Calu3 (cell line): Measurements from ENCODE around the gene HSPA8. TPM values are rescaled to one million over a fixed set of nuclear protein-coding genes. Genes with fewer than 3 reads are reported as not detected.
A peak's percentile ranks its signal among the peaks of the same experiment; 100 is the strongest.

Experiments
- BruUV-seq: library from RNA; stranded (reverse); fragments of 400-500 nt; replicated peaks from 2 replicates; lab custom pipeline; 2021; lab: Mats Ljungman, UMichigan
- CTCF ChIA-PET: fragments of 300-600 bp; sonication (Branson Sonifier 250); formaldehyde crosslinking; loops from one replicate; lab custom pipeline; 2022; ENCODE audit warnings: antibody characterized with exemption; lab: Charles Lee
- DNase-seq: peaks from one replicate; pipeline ENCODE4 v3.0.0; 2022
- H3K27ac Mint-ChIP-seq: one replicate; pipeline ENCODE4 v1.8.0; 2022; ENCODE audit warnings: mixed read lengths; ENCODE audit not compliant: unreplicated experiment
- H3K27me3 Mint-ChIP-seq: one replicate; pipeline ENCODE4 v1.8.0; 2022; ENCODE audit warnings: mixed read lengths; ENCODE audit not compliant: unreplicated experiment
- H3K36me3 Mint-ChIP-seq: one replicate; pipeline ENCODE4 v1.8.0; 2022; ENCODE audit warnings: mild to moderate bottlenecking, moderate library complexity, mixed read lengths; ENCODE audit not compliant: insufficient read depth, unreplicated experiment
- H3K4me1 Mint-ChIP-seq: one replicate; pipeline ENCODE4 v1.8.0; 2022; ENCODE audit warnings: mild to moderate bottlenecking, low read depth, mixed read lengths; ENCODE audit not compliant: unreplicated experiment
- H3K4me3 Mint-ChIP-seq: one replicate; pipeline ENCODE4 v1.8.0; 2022; ENCODE audit warnings: mild to moderate bottlenecking, low read depth, moderate library complexity, mixed read lengths; ENCODE audit not compliant: unreplicated experiment
- H3K9me3 Mint-ChIP-seq: one replicate; pipeline ENCODE4 v1.8.0; 2022; ENCODE audit warnings: low read depth, mixed read lengths; ENCODE audit not compliant: unreplicated experiment
- CTCF ChIP-seq: fragments of 200-600 bp; IDR thresholded peaks from one replicate; pipeline ENCODE4 v1.8.0; 2022; ENCODE audit warnings: antibody characterized with exemption; ENCODE audit not compliant: unreplicated experiment
- intact Hi-C: fragments of 100-400 bp; cut with micrococcal nuclease; formaldehyde crosslinking; loops from one replicate; pipeline ENCODE4 v1.10.0; 2022; ENCODE audit not compliant: unreplicated experiment
- total RNA-seq: library from RNA; stranded (reverse); gene quantifications from 2 replicates; pipeline ENCODE4 v1.2.3, GENCODE V29; 2022

The HSPA8 gene
- total RNA-seq, 1 experiment from 2014 or later = 1,624 TPM

- intact Hi-C loops = no loop called here
- DNase-seq = peak; percentile 67
- H3K27ac Mint-ChIP-seq = no peak overlapping the region
- H3K9me3 Mint-ChIP-seq = no peaks in the 10 kb centered on the region
- no peak overlapping the region for H3K4me3 Mint-ChIP-seq
- CTCF ChIA-PET = no interaction called here
- H3K27me3 Mint-ChIP-seq = no peaks in the 10 kb centered on the region
- H3K36me3 Mint-ChIP-seq = no peaks in the 10 kb centered on the region
- H3K4me1 Mint-ChIP-seq = peaks cover 16% of the 10 kb centered on the region
- BruUV-seq = no TSS peak
- no peak for TF ChIP-seq CTCF
These were observed 10.4 kb upstream of the HSPA8 start for GRCh38 chr11:123072332-123072761.

GRCh38 chr11:123069908-123070821 is 8.2 kb upstream of the HSPA8 start:
- intact Hi-C loops = no loop called here
- Mint-ChIP-seq H3K36me3 (no peaks in the 10 kb centered on the region), H3K4me3 (no peak overlapping the region), H3K27ac (no peak overlapping the region), H3K27me3 (no peaks in the 10 kb centered on the region), H3K9me3 (no peaks in the 10 kb centered on the region), H3K4me1 (peaks cover 16% of the 10 kb centered on the region)
- no peak for DNase-seq
- no peak for TF ChIP-seq CTCF
- BruUV-seq = no TSS peak
- CTCF ChIA-PET = no interaction called here

GRCh38 chr11:123065621-123066020 is 3.7 kb upstream of the HSPA8 start:
- no peak for DNase-seq
- Mint-ChIP-seq H3K27me3 (no peaks in the 10 kb centered on the region), H3K9me3 (no peaks in the 10 kb centered on the region), H3K36me3 (peaks cover 31% of the 10 kb centered on the region), H3K4me1 (peaks cover 7% of the 10 kb centered on the region), H3K4me3 (no peak overlapping the region), H3K27ac (no peak overlapping the region)
- BruUV-seq = no TSS peak
- no peak for TF ChIP-seq CTCF
- intact Hi-C loops = no loop called here
- CTCF ChIA-PET = no interaction called here

- Mint-ChIP-seq H3K4me3 (peak overlapping the region; percentile 86), H3K27ac (peak overlapping the region; percentile 98), H3K9me3 (no peaks in the 10 kb centered on the region), H3K36me3 (peaks cover 47% of the 10 kb centered on the region), H3K27me3 (no peaks in the 10 kb centered on the region), H3K4me1 (peaks cover 7% of the 10 kb centered on the region)
- intact Hi-C loops = no loop called here
- DNase-seq = no peak
- TF ChIP-seq CTCF = no peak
- CTCF ChIA-PET = no interaction called here
- BruUV-seq = no TSS peak
These were observed 2.1 kb upstream of the HSPA8 start for GRCh38 chr11:123063826-123064657.
